ENCODE results near the gene NKX1-1. TPM values are rescaled to one million over a fixed set of nuclear protein-coding genes. Genes with fewer than 3 reads are reported as not detected.
A peak's percentile ranks its signal among the peaks of the same experiment; 100 is the strongest.

NKX1-1 gene
- total and polyA plus RNA-seq, 2 of the 8 experiments (the other 6 are each of a cell fraction or from before 2014, with no cell fraction given): not detected

DNA sequence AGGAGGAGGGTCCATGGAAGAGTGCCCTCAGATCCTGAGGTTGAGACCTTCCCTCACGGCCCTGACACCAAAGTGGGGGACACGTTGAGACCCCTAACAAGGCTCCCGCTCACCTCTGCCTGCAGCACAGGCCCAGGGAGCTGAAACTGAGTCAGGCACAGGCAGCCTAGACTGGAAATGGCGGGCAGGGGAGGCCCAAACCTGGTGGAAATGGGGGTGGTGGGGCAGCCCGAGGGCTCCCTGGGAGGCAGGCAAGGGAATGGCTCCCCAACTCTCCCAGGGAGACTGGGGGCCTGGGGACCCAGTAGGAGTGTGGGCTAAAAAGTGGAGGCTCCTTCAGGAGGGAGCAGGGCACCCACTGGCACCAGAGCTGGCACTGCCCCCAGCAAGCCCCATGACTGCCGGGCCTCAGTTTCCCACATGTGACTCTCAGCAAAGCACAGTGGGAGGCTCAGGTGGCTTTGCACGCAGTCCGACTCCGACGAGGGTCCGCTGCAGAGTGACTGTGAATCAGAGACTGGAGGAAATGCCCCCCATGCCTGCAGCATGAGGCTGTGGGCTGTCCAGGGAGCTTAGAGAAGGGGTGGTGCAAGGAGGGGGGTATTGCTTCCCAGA, 5.9 kb downstream of the NKX1-1 start:
- Histone ChIP-seq H3K27ac (ENCODE audit: low read depth, low read length) (no peak overlapping the region), H4K5ac (ENCODE audit: insufficient read length, low read depth, low read length) (no peak overlapping the region), H3K9me3 (ENCODE audit: insufficient read depth in 2 of 2, low read depth in 1 of 2, low read length in 1 of 2) (peaks cover 20 to 34% of the 10 kb centered on the region in 2 experiments), H4K20me1 (replicated peaks in 1 of 2; ENCODE audit: control insufficient read depth in 1 of 2, insufficient read depth in 2 of 2, low read length in 2 of 2) (peaks cover 0 to 7% of the 10 kb centered on the region in 2 experiments), H2BK20ac (ENCODE audit: low read length) (no peak overlapping the region), H3K9ac (replicated peaks in 1 of 4; ENCODE audit: extremely low read depth in 1 of 4, low read depth in 3 of 4, low read length in 3 of 4) (no peak overlapping the region), H2AFZ (ENCODE audit: low read length) (no peak overlapping the region), H4K8ac (ENCODE audit: extremely low read depth, insufficient read depth, low read length) (no peak overlapping the region), H3K18ac (ENCODE audit: extremely low read depth, low read length) (no peak overlapping the region), H2BK15ac (ENCODE audit: low read length) (peak overlapping the region; percentile 46; the same call in 1 of the 2 replicates), H3K4me2 (ENCODE audit: insufficient read depth in 1 of 2, low read depth in 2 of 2, low read length in 2 of 2) (no peak overlapping the region), H2AK5ac (ENCODE audit: low read depth, low read length) (no peak overlapping the region), H3K23ac (ENCODE audit: insufficient read length) (no peak overlapping the region), H2BK120ac (replicated peaks; ENCODE audit: low read depth, low read length) (no peak overlapping the region), H3K36me3 (ENCODE audit: control insufficient read depth in 2 of 4, insufficient read depth in 4 of 4, low read length in 3 of 4) (peaks cover 0 to 18% (median 0%) of the 10 kb centered on the region in 4 experiments; a peak in 1 of 8 replicates), H3K27me3 (replicated peaks in 1 of 4; ENCODE audit: control insufficient read depth in 3 of 4, extremely low read depth in 1 of 4, insufficient read depth in 3 of 4, low read length in 3 of 4) (peaks cover 47 to 53% (median 51%) of the 10 kb centered on the region in 4 experiments), H3K23me2 (ENCODE audit: low read depth, low read length) (peaks cover 2% of the 10 kb centered on the region; the same call in 1 of the 2 replicates), H3K4me3 (ENCODE audit: extremely low read depth in 1 of 4, insufficient read depth in 2 of 4, low read depth in 3 of 4, low read length in 4 of 4) (no peak overlapping the region), H2BK12ac (ENCODE audit: low read depth, low read length) (no peak overlapping the region), H3K4me1 (replicated peaks in 1 of 4; ENCODE audit: control insufficient read depth in 3 of 4, insufficient read depth in 4 of 4, low read length in 3 of 4) (peaks cover 0 to 16% (median 3%) of the 10 kb centered on the region in 4 experiments; a peak in 5 of 7 replicates), H3K79me2 (ENCODE audit: control insufficient read depth in 1 of 2, insufficient read depth in 2 of 2, low read length in 2 of 2) (no peaks in the 10 kb centered on the region), H3K14ac (ENCODE audit: insufficient read length) (no peak overlapping the region), H3K79me1 (ENCODE audit: low read depth, low read length) (no peaks in the 10 kb centered on the region), H2BK5ac (ENCODE audit: low read depth, low read length) (no peak overlapping the region), H3K4ac (replicated peaks; ENCODE audit: insufficient read length, low read depth, low read length) (no peak overlapping the region), H3K56ac (replicated peaks; ENCODE audit: insufficient read length, low read depth, low read length) (no peak overlapping the region), H4K91ac (replicated peaks; ENCODE audit: insufficient read length, low read length) (no peak overlapping the region)
- FAIRE-seq (no peak), DNase-seq (ENCODE audit: low read depth in 1 of 2, low spot score in 2 of 2) (no peak)
- ChIA-PET POLR2A (ENCODE audit: partially characterized antibody) (interaction anchor here (1.1 kb wide), 1 partner anchor 10 kb away, joined by 4 read pairs; no protein-coding TSS in a partner anchor), CTCF (ENCODE audit: partially characterized antibody) (interaction anchor here (0.9 to 2.9 kb wide), 6 partner anchors 11 to 229 kb away, joined by 3 to 14 read pairs (median 6); no protein-coding TSS in a partner anchor)
- 87% methylated on average over 10 of the region's 11 CpGs; no CpG with 5 or more reads in 1 of the 2 experiments for WGBS, 2 experiments (ENCODE audit: extremely low coverage in 1 of 2, insufficient coverage in 1 of 2, insufficient read length in 1 of 2, insufficient replicate concordance in 2 of 2, low coverage in 1 of 2, low lambda C conversion rate in 2 of 2, missing lambda C conversion rate in 1 of 2)
- TF ChIP-seq NRF1 (IDR thresholded peaks at IDR 0.05; ENCODE audit: low read depth, low read length) (no peak), MAFK (IDR thresholded peaks at IDR 0.05; ENCODE audit: low read depth, low read length) (no peak), BCL11A (IDR thresholded peaks at IDR 0.05; ENCODE audit: low read depth in 2 of 2, low read length in 2 of 2) (no peak), NANOG (IDR thresholded peaks at IDR 0.05; ENCODE audit: insufficient read depth, low read depth, low read length, poor library complexity, severe bottlenecking) (no peak), EGR1 (IDR thresholded peaks at IDR 0.05; ENCODE audit: borderline replicate concordance, low read depth, low read length) (no peak), SP2 (IDR thresholded peaks at IDR 0.05; ENCODE audit: low read length) (no peak), BRCA1 (IDR thresholded peaks at IDR 0.05; ENCODE audit: low read depth, low read length) (no peak), KDM4A (IDR thresholded peaks at IDR 0.05; ENCODE audit: low read depth, low read length, severe bottlenecking) (no peak), RXRA (IDR thresholded peaks at IDR 0.05; ENCODE audit: insufficient read depth, low read depth, low read length) (no peak), CEBPB (IDR thresholded peaks at IDR 0.05; ENCODE audit: low read depth, low read length) (no peak), SIX5 (IDR thresholded peaks at IDR 0.05; ENCODE audit: low read depth, low read length) (no peak), KDM1A (IDR thresholded peaks at IDR 0.05; ENCODE audit: borderline replicate concordance, low read length) (no peak), KDM5A (IDR thresholded peaks at IDR 0.05; ENCODE audit: low read length) (no peak), ZNF274 (IDR thresholded peaks at IDR 0.05; ENCODE audit: borderline replicate concordance, extremely low read depth, low read length) (no peak)

Measured in H1 (cell line).